NB4 (cell line): ENCODE results near the gene KIDINS220.

Source experiments
- DNase-seq: peaks from one replicate; pipeline ENCODE4 v3.0.0; 2010; ENCODE audit warnings: low read depth
- H3K4me3 ChIP-seq: one replicate; pipeline ENCODE4 v1.5.1; 2011; ENCODE audit warnings: mild to moderate bottlenecking, low read depth, low read length, moderate library complexity
- MYC ChIP-seq: IDR thresholded peaks from 2 replicates; pipeline ENCODE4 v1.6.1; 2011; ENCODE audit warnings: low read depth, low read length
- POLR2A ChIP-seq: IDR thresholded peaks from 2 replicates; pipeline ENCODE4 v1.6.1; 2011; ENCODE audit warnings: mild to moderate bottlenecking; ENCODE audit not compliant: insufficient read length; ENCODE audit errors: extremely low read depth
- TF ChIP-seq, protein P1 (sequence below): IDR thresholded peaks from 2 replicates; pipeline ENCODE4 v1.6.1; 2011; ENCODE audit warnings: low read depth, low read length
- TF ChIP-seq, protein P2 (sequence below): IDR thresholded peaks from one replicate; pipeline ENCODE4 v1.5.1; 2012; ENCODE audit warnings: low read depth, low read length

Gene KIDINS220

DNA sequence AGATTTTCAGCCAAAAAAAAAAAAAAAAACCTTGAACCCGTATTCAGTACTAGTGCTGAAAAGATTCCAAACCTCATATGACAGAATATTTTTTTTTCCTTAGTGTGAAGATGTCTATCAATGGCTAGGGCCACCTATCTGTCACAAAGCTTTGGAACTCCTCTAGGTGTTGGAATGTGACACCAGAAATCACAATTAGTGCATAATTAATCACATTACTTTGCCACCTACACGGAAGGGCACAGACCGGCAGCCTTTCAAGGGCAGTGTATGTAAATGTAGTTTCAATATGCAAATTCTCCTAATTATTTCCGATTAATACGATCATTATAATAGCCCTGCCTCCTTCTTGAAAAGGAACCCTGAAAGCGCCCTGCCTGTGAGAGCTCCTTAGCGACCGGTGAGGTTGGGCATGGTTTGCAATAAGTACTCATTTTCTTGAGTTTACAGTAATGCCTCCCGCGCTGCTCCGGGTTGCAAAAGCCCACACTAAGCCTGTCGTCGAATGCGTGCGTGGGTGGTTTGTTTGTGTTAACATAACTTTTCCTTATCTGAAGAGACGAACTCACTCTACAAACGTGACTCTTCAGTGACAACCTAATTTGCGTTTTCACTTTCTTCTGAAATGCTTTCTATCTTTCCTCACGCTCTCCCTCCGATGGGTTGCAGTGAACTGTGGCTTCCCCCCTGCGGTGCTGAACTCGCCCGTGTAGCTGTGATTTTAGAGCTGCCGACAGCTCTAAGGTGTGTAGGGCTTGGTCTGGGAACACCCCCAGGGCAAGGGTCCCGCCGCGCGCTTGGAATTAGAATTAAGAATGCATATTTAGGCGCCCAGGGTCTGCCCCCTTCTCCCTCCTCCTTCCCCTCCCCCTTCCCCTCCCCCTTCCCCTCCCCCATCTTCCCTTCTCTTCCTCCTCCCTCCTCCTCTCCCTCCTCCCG lies 156.3 kb downstream of the KIDINS220 start:
- TF ChIP-seq, protein P1, sequence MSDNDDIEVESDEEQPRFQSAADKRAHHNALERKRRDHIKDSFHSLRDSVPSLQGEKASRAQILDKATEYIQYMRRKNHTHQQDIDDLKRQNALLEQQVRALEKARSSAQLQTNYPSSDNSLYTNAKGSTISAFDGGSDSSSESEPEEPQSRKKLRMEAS: no peak
- TF ChIP-seq MYC (no peak), POLR2A (no peak)
- TF ChIP-seq, protein P2, sequence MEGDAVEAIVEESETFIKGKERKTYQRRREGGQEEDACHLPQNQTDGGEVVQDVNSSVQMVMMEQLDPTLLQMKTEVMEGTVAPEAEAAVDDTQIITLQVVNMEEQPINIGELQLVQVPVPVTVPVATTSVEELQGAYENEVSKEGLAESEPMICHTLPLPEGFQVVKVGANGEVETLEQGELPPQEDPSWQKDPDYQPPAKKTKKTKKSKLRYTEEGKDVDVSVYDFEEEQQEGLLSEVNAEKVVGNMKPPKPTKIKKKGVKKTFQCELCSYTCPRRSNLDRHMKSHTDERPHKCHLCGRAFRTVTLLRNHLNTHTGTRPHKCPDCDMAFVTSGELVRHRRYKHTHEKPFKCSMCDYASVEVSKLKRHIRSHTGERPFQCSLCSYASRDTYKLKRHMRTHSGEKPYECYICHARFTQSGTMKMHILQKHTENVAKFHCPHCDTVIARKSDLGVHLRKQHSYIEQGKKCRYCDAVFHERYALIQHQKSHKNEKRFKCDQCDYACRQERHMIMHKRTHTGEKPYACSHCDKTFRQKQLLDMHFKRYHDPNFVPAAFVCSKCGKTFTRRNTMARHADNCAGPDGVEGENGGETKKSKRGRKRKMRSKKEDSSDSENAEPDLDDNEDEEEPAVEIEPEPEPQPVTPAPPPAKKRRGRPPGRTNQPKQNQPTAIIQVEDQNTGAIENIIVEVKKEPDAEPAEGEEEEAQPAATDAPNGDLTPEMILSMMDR: no peak
- DNase-seq: peak; percentile 69
- H3K4me3 ChIP-seq: peak overlapping the region; percentile 66

DNA sequence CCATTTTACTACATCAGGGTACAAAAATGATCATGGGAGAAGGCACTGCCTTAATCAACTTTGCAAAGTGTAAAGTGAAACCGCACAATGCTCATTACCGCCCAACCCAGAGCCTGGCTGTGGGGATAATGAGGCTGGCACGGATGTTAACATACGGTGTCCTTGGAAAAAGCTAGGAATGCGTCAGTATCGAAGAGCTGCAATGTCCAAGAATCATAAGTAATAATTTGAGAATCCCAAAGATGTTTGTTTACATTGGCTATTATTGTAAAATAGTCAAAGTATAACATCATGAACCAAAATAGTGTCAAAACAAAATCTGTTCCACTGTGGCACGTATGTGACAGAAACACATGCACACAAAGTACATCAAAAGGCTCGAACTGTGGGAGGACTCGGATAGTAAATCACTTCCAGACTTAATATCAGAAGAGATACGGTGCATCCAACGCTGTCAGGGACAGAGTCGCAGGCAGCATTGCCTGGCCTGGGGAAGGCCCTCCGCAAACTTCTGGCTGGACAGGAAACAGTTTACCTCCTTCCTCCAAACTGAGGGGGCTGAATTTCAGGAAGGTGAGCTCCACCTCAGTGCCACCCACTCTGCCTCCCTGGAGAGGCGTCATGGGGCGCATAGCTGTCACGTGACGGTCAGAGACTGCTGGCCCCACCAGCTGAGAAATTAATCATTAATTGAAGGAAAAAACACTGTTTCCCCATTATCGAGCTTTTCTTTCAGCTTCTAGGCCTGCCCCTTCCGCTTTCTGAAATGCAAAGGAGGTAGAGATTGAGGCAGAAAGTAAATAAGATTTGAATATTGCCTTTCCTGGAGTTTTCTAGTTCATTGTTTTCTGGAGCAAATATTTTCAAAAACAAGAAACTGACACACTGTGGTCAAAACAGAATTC lies 157.3 kb downstream of the KIDINS220 start:
- TF ChIP-seq, protein P1: no peak
- TF ChIP-seq POLR2A (no peak), MYC (no peak)
- TF ChIP-seq, protein P2: no peak
- DNase-seq: no peak
- no peak overlapping the region for H3K4me3 ChIP-seq

DNA sequence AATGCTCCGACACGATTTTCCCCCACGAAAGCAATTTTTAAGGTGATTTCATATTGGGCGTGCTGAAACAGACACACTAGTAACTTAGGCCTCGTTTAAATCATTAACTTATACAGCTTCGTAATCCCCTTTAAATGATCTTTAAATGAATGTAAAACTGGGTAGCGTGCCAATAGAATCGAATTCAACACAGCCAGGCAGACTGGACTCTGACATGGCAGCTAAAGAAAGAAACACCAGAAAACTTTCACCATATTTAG lies 157.9 kb downstream of the KIDINS220 start:
- TF ChIP-seq, protein P1: no peak
- TF ChIP-seq POLR2A (no peak), MYC (no peak)
- TF ChIP-seq, protein P2: no peak
- no peak for DNase-seq

More for the DNA sequence above, 157.9 kb downstream of the KIDINS220 start:
- H3K4me3 ChIP-seq: no peak overlapping the region
